Smooth muscle cell of the umbilical artery (primary cell): ENCODE data around the gene PQBP1. TPM values are rescaled to one million over a fixed set of nuclear protein-coding genes. Genes with fewer than 3 reads are reported as not detected.

Experiments
- total RNA-seq: library from RNA; depleted of rRNA; stranded (reverse); fragments of >200 nt; gene quantifications from 2 replicates; pipeline ENCODE4 v1.2.3, GENCODE V29; 2014

Gene PQBP1
- 25.8 and 29.2 TPM in 2 replicates for total RNA-seq

GRCh38 chrX:48897625-48898306 lies at the start of gene PQBP1, which contains the start of gene TIMM17B:
PQBP1 (plus strand) TSS chrX:48897930; CDS start chrX:48898510, 580 bp downstream.
TIMM17B (minus strand) TSS chrX:48897768; CDS start chrX:48897749, 19 bp downstream.

GRCh38 chrX:48911412-48912182 lies 13.9 kb downstream of the PQBP1 start, which contains the start of gene SLC35A2:
SLC35A2 (minus strand) TSS chrX:48911646; CDS start chrX:48911636, 10 bp downstream.

DNA sequence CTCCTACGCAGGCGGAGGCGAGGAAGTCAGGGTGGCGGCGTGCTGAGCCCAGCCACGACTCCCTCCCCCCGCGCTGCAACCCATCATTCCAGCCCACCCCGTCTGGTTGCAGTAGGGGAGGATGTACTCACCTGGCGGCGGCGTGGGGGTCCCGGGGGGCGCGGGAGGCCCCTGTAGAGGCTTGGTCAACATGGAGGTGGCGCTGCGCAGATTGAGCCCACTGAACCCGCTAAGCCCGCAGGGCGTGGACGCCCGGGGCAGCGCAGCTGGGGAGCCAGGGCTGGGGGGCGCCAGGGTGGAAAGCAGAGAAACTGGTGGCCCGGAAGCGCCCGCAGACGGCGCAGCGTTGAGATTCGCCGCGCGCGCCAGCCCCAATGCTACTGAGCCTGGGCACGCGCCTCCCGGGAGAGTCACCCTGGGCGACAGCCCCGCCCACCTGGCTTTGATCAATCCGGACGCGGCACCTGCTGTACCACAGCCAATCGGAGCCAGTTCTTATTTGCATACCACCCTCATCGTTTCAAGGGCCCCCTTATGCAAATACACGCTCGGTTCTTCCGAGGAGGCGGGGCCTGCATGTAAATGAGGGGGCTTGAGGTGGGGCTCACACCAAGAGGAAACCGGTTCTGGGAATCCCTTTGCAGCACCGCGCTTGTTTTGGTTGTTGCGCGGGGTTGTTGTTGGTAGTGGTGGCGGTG lies 21.1 kb downstream of the PQBP1 start, which contains the start of gene PIM2:
Gene PIM2 (minus strand): TSS at position 382 of the 698 bp plus-strand sequence. CDS start 190 bp downstream, at position 192.

Other genes starting within 250 kb of the PQBP1 start
- gene WAS, start 214.1 kb upstream of the PQBP1 start, total RNA-seq = 0.30 and 0.51 TPM in 2 replicates
- gene SUV39H1, start 201.2 kb upstream of the PQBP1 start, total RNA-seq = 1.2 and 3.8 TPM in 2 replicates
- gene GLOD5, start 136.2 kb upstream of the PQBP1 start, total RNA-seq = not detected in 2 replicates
- not detected in 2 replicates for gene GATA1, start 111.3 kb upstream of the PQBP1 start, total RNA-seq
- gene HDAC6, start 95.9 kb upstream of the PQBP1 start, total RNA-seq = 32.1 and 37.5 TPM in 2 replicates
- gene ERAS, start 71.4 kb upstream of the PQBP1 start, total RNA-seq = not detected in 2 replicates
- gene PCSK1N, start 62.3 kb upstream of the PQBP1 start, total RNA-seq = 1.1 and 1.2 TPM in 2 replicates
- 27.3 and 34.1 TPM in 2 replicates for gene TIMM17B, start 162 bp upstream of the PQBP1 start, total RNA-seq
- gene SLC35A2, start 13.7 kb downstream of the PQBP1 start, total RNA-seq = 14.3 and 25.7 TPM in 2 replicates
- 6.8 and 9.5 TPM in 2 replicates for gene PIM2, start 21.1 kb downstream of the PQBP1 start, total RNA-seq
- 38.0 and 50.4 TPM in 2 replicates for gene OTUD5, start 59.7 kb downstream of the PQBP1 start, total RNA-seq
- gene KCND1, start 73.9 kb downstream of the PQBP1 start, total RNA-seq = 0.89 and 2.6 TPM in 2 replicates
- 21.1 and 28.7 TPM in 2 replicates for gene GRIPAP1, start 104.3 kb downstream of the PQBP1 start, total RNA-seq
- gene TFE3, start 145.4 kb downstream of the PQBP1 start, total RNA-seq = 25.8 and 55.0 TPM in 2 replicates
- 0.30 and 0.65 TPM in 2 replicates for gene CCDC120, start 161.1 kb downstream of the PQBP1 start, total RNA-seq
- 10.4 and 19.3 TPM in 2 replicates for gene PRAF2, start 176.1 kb downstream of the PQBP1 start, total RNA-seq
- gene WDR45, start 182.0 kb downstream of the PQBP1 start, total RNA-seq = 20.5 and 21.2 TPM in 2 replicates
- gene GPKOW, start 225.8 kb downstream of the PQBP1 start, total RNA-seq = 13.7 and 18.1 TPM in 2 replicates